Left lung (tissue), 10 donors: ENCODE measurements around the gene TRHDE. TPM values are rescaled to one million over a fixed set of nuclear protein-coding genes. Genes with fewer than 3 reads are reported as not detected.

Experiments
- ATAC-seq: fragments of 200-7000 bp; cut with Tn5 transposase; one replicate; pipeline ENCODE4 v1.9.1; 2020; ENCODE audit warnings: moderate library complexity
- DNase-seq, 4 donors: peaks; one replicate each; pipeline ENCODE4 v3.0.0-alpha.2; 2013 to 2020
- H3K27ac ChIP-seq, 2 donors: fragments of 200-600 bp; sonication (generic) in 1 of 2; one replicate each; pipeline versions ENCODE4 v1.5.0 to v1.8.0; 2020 to 2021
- H3K27me3 ChIP-seq, 2 donors: fragments of 200-600 bp; sonication (generic) in 1 of 2; one replicate each; pipeline versions ENCODE4 v1.5.0 to v1.8.0; 2020 to 2021
- H3K36me3 ChIP-seq, 2 donors: fragments of 200-600 bp; sonication (generic) in 1 of 2; one replicate each; pipeline versions ENCODE4 v1.5.0 to v1.8.0; 2020 to 2021
- H3K4me1 ChIP-seq, 2 donors: fragments of 200-600 bp; one replicate each; pipeline ENCODE4 v1.8.0; 2021
- H3K4me3 ChIP-seq, 2 donors: fragments of 200-600 bp; sonication (generic) in 1 of 2; one replicate each; pipeline versions ENCODE4 v1.5.0 to v1.8.0; 2020 to 2021; ENCODE audit warnings: mild to moderate bottlenecking in 1 of 2
- H3K9me3 ChIP-seq, 2 donors: fragments of 200-600 bp; sonication (generic) in 1 of 2; one replicate each; pipeline versions ENCODE4 v1.5.0 to v1.8.0; 2020 to 2021
- intact Hi-C, 2 donors: fragments of 100-400 bp; cut with DNase I; formaldehyde crosslinking; loops; one replicate each; pipeline versions ENCODE4 v1.11.2 to v1.14.2; 2022
- polyA plus RNA-seq, 6 donors: library from polyadenylated mRNA; unstranded; fragments of 120-200 nt; gene quantifications; one replicate each; pipeline ENCODE4 v1.2.1, GENCODE V29; 2013; ENCODE audit not compliant: insufficient read length in 6 of 6
- total RNA-seq, 2 donors: library from RNA; stranded (reverse); fragmentation: NEBNext Ultra II Directional; extraction: Animal tissue kit (Norgen Biotek cat#: 25700); gene quantifications; one replicate each; pipeline ENCODE4 v1.2.1, GENCODE V29; 2021
- TF ChIP-seq, protein P1 (sequence below), 2 donors: fragments of 200-600 bp; sonication (generic) in 1 of 2; IDR thresholded peaks; one replicate each; pipeline versions ENCODE4 v1.5.0 to v1.8.0; 2021; ENCODE audit warnings: antibody characterized with exemption in 2 of 2
- donor health status: DM: no; HTN: yes; CAD: no.
- donor health status: DM: no; HTN: no; CAD: no.

The TRHDE gene
- total and polyA plus RNA-seq, 8 donors, result 0.87 to 4.3 (median 2.8) TPM

DNA sequence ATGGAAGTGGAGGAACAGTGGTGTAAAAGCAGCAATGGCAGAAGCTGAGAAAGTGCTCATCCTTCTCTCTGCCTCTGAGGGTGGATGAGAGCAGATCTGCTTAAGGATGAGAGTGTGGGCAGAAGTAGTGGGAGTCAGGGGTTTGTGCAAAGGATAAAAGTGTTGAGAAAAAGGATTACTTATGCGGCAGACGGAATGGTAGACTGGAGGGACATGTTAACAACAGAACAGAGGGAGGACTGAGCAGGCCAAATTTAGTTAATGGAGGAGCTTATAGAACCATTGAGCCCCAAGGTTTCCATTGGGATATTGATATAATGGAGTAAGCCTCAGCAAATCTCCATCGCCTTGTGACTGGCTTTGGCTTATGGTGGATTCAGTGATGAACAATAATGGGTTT is 25.5 kb downstream of the TRHDE start:
- intact Hi-C loops, result no loop called here
- no peaks in the 10 kb centered on the region for H3K9me3 ChIP-seq
- ATAC-seq (no peak), DNase-seq (no peak)
- no peak overlapping the region for H3K27ac ChIP-seq
- TF ChIP-seq, protein P1, sequence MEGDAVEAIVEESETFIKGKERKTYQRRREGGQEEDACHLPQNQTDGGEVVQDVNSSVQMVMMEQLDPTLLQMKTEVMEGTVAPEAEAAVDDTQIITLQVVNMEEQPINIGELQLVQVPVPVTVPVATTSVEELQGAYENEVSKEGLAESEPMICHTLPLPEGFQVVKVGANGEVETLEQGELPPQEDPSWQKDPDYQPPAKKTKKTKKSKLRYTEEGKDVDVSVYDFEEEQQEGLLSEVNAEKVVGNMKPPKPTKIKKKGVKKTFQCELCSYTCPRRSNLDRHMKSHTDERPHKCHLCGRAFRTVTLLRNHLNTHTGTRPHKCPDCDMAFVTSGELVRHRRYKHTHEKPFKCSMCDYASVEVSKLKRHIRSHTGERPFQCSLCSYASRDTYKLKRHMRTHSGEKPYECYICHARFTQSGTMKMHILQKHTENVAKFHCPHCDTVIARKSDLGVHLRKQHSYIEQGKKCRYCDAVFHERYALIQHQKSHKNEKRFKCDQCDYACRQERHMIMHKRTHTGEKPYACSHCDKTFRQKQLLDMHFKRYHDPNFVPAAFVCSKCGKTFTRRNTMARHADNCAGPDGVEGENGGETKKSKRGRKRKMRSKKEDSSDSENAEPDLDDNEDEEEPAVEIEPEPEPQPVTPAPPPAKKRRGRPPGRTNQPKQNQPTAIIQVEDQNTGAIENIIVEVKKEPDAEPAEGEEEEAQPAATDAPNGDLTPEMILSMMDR (IDR thresholded peaks at IDR 0.05), result no peak
- no peak overlapping the region for H3K4me3 ChIP-seq
- H3K4me1 ChIP-seq, result no peaks in the 10 kb centered on the region
- no peaks in the 10 kb centered on the region for H3K27me3 ChIP-seq
- no peaks in the 10 kb centered on the region for H3K36me3 ChIP-seq

DNA sequence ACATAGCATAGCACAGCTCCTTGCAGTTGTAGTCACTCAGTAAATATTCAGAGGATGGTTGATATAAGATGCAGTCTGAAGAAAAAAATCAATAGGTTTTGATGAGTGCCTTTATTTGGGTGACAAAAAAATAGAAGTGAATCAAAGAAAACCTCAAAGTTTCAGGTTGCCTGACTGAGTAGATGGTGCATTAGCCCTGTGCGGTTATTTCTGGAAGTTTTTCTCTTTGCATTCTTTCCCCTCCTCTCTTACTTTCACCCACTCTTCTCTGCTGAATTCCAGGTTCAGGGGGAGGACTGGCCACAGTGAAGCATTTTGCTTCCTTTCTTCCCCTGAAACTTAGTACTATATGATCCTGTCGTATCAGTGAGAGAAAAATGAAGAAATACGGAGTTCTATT is 28.6 kb downstream of the TRHDE start:
- no peaks in the 10 kb centered on the region for H3K4me1 ChIP-seq
- intact Hi-C loops, result no loop called here
- no peak overlapping the region for H3K4me3 ChIP-seq
- DNase-seq (no peak), ATAC-seq (no peak)
- no peaks in the 10 kb centered on the region for H3K27me3 ChIP-seq
- TF ChIP-seq, protein P1 (IDR thresholded peaks at IDR 0.05), result no peak
- H3K9me3 ChIP-seq, result no peaks in the 10 kb centered on the region
- no peaks in the 10 kb centered on the region for H3K36me3 ChIP-seq
- no peak overlapping the region for H3K27ac ChIP-seq

DNA sequence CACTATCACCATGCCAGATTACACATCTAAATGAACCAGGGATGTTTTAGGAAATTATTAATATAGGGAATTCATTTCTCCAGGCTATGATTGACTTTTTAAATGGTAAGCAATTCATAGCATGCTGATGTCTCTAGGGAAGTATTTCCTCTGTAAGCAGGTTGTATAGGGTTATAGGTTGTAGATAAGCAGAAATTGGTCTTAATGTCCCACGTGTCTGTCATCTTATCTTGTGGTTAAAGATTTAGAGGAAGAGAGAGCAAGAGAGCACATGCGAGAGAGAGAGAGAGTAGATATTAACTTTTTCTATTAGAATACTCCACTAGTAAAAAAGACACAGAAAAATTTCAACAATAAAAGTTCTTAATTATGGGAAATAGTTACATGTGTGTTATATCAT is 32.6 kb downstream of the TRHDE start:
- Histone ChIP-seq H3K9me3 (no peaks in the 10 kb centered on the region), H3K4me1 (no peaks in the 10 kb centered on the region), H3K4me3 (no peak overlapping the region), H3K27me3 (no peaks in the 10 kb centered on the region), H3K36me3 (no peaks in the 10 kb centered on the region), H3K27ac (no peak overlapping the region)
- intact Hi-C loops, result no loop called here
- DNase-seq (no peak), ATAC-seq (no peak)
- TF ChIP-seq, protein P1 (IDR thresholded peaks at IDR 0.05), result no peak

DNA sequence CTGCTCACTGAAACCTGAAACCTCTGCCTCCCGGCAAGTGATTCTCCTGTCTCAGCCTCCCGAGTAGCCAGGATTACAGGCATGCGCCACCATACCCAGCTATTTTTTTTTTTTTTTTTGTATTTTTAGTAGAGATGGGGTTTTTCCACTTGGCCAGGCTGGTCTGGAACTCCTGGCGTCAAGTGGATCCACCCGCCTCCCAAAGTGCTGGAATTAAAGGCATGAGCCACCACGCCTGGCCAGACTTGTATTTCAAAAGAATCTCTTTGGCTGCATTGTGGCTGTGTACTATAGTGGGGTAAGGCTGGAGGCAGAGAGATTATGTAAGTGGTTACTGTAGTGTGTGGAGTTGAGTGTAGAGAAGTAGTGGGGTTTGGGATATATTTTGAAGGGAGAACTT is 35.1 kb downstream of the TRHDE start:
- DNase-seq (no peak), ATAC-seq (no peak)
- TF ChIP-seq, protein P1 (IDR thresholded peaks at IDR 0.05), result no peak
- H3K9me3 ChIP-seq, result no peaks in the 10 kb centered on the region
- H3K27ac ChIP-seq, result no peak overlapping the region
- H3K27me3 ChIP-seq, result no peaks in the 10 kb centered on the region
- H3K4me1 ChIP-seq, result no peaks in the 10 kb centered on the region
- no peak overlapping the region for H3K4me3 ChIP-seq
- intact Hi-C loops, result no loop called here
- no peaks in the 10 kb centered on the region for H3K36me3 ChIP-seq

- Histone ChIP-seq H3K4me1 (no peaks in the 10 kb centered on the region), H3K27me3 (no peaks in the 10 kb centered on the region), H3K36me3 (no peaks in the 10 kb centered on the region), H3K27ac (no peak overlapping the region), H3K9me3 (no peaks in the 10 kb centered on the region), H3K4me3 (no peak overlapping the region)
- ATAC-seq, result no peak
- TF ChIP-seq, protein P1 (IDR thresholded peaks at IDR 0.05), result no peak
- no peak for DNase-seq
- intact Hi-C loops, result no loop called here
These were observed 39.8 kb downstream of the TRHDE start for GRCh38 chr12:72311946-72312345.
